GM18526 (cell line): ENCODE results near the gene ZNF441.

Source experiments
- POLR2A ChIP-seq: IDR thresholded peaks from 3 replicates; pipeline ENCODE4 v1.6.1; 2011; ENCODE audit not compliant: insufficient read length; ENCODE audit errors: extremely low read depth

The ZNF441 gene

GRCh38 chr19:11763117-11763516, 3.7 kb upstream of the ZNF441 start:
- TF ChIP-seq POLR2A = no peak

- no peak for TF ChIP-seq POLR2A
Observed at GRCh38 chr19:11763611-11764010, 3.2 kb upstream of the ZNF441 start.

- peak; percentile 25 for TF ChIP-seq POLR2A
Observed at GRCh38 chr19:11767633-11768133, 883 bp downstream of the ZNF441 start.

GRCh38 chr19:11769995-11770394, 3.2 kb downstream of the ZNF441 start:
- no peak for TF ChIP-seq POLR2A

GRCh38 chr19:11780431-11781020, 13.7 kb downstream of the ZNF441 start:
- TF ChIP-seq POLR2A = no peak

GRCh38 chr19:11781295-11782057, 14.7 kb downstream of the ZNF441 start:
- TF ChIP-seq POLR2A = no peak

- no peak for TF ChIP-seq POLR2A
Observed at GRCh38 chr19:11783767-11784166, 17.0 kb downstream of the ZNF441 start.

GRCh38 chr19:11784356-11784755, 17.6 kb downstream of the ZNF441 start:
- no peak for TF ChIP-seq POLR2A

GRCh38 chr19:11787536-11787935, 20.7 kb downstream of the ZNF441 start:
- TF ChIP-seq POLR2A = no peak

- no peak for TF ChIP-seq POLR2A
Observed at GRCh38 chr19:11792942-11793341, 26.1 kb downstream of the ZNF441 start.

- no peak for TF ChIP-seq POLR2A
Observed at GRCh38 chr19:11797491-11797890, 30.7 kb downstream of the ZNF441 start.

- TF ChIP-seq POLR2A = peak; percentile 49
Observed at GRCh38 chr19:11798391-11799330, 31.9 kb downstream of the ZNF441 start, which contains the start of gene ZNF491. Gene ZNF491 (plus strand): TSS chr19:11798523. CDS start chr19:11805954, 7,431 bp downstream.

GRCh38 chr19:11806354-11807098, 39.7 kb downstream of the ZNF441 start:
- no peak for TF ChIP-seq POLR2A

- no peak for TF ChIP-seq POLR2A
Observed at GRCh38 chr19:11807099-11807380, 40.2 kb downstream of the ZNF441 start.

- no peak for TF ChIP-seq POLR2A
Observed at GRCh38 chr19:11813703-11814028, 46.9 kb downstream of the ZNF441 start.

GRCh38 chr19:11814029-11814699, 47.4 kb downstream of the ZNF441 start, which contains the start of gene ZNF440:
Gene ZNF440 (plus strand): TSS chr19:11814273. CDS start chr19:11814448, 175 bp downstream.
- TF ChIP-seq POLR2A = peak; percentile 87
